ENCODE data around the gene CHTOP.

The CHTOP gene

GRCh38 chr1:153652805-153653500 lies 19.1 kb downstream of the CHTOP start:
- DNase-seq (ENCODE audit: low spot score), result no peak
- peak; percentile 70 for ATAC-seq (ENCODE audit: low read depth)

DNA sequence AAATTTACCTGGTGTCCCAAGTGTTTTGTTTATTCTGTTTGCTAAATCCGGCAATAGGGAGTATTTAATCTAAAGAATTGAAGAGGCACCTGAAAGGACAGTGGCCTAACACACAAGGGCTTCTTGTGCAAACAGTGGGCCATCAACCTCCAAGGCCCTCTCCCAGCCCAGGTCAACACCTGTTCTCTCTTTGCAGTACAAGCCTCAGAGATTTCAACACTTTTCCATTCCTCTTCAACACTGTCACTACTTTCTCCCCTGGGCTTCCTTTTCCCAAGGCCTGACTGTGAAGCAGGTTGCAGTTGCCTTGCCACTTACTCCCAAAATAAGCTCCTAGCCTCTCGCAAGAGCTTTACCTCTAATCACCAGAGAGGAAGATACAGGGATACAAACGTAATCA lies 21.5 kb downstream of the CHTOP start:
- peaks cover 6% of the 10 kb centered on the region for H3K4me1 ChIP-seq (ENCODE audit: insufficient read depth, poor library complexity, severe bottlenecking)
- no peak overlapping the region for H3K4me3 ChIP-seq (ENCODE audit: severe bottlenecking)
- H3K36me3 ChIP-seq (ENCODE audit: low read depth), result peaks cover 9% of the 10 kb centered on the region; the same call in 1 of the 2 replicates
- no peak overlapping the region for H3K27ac ChIP-seq (ENCODE audit: poor library complexity, severe bottlenecking)
- DNase-seq (ENCODE audit: low spot score) (no peak), ATAC-seq (ENCODE audit: low read depth) (no peak)
- H3K9me3 ChIP-seq (ENCODE audit: severe bottlenecking), result no peaks in the 10 kb centered on the region
- no peak for TF ChIP-seq CTCF (IDR thresholded peaks at IDR 0.05; ENCODE audit: poor library complexity, severe bottlenecking)
- H3K27me3 ChIP-seq (ENCODE audit: insufficient read depth, poor library complexity, severe bottlenecking), result no peaks in the 10 kb centered on the region

More at GRCh38 chr1:153652805-153653500, 19.1 kb downstream of the CHTOP start:
- TF ChIP-seq CTCF (IDR thresholded peaks at IDR 0.05; ENCODE audit: poor library complexity, severe bottlenecking), result no peak
- Histone ChIP-seq H3K27me3 (ENCODE audit: insufficient read depth, poor library complexity, severe bottlenecking) (no peaks in the 10 kb centered on the region), H3K27ac (ENCODE audit: poor library complexity, severe bottlenecking) (peak overlapping the region; percentile 5), H3K9me3 (ENCODE audit: severe bottlenecking) (no peaks in the 10 kb centered on the region), H3K4me3 (ENCODE audit: severe bottlenecking) (no peak overlapping the region), H3K36me3 (ENCODE audit: low read depth) (no peaks in the 10 kb centered on the region), H3K4me1 (ENCODE audit: insufficient read depth, poor library complexity, severe bottlenecking) (peaks cover 6% of the 10 kb centered on the region)

DNA sequence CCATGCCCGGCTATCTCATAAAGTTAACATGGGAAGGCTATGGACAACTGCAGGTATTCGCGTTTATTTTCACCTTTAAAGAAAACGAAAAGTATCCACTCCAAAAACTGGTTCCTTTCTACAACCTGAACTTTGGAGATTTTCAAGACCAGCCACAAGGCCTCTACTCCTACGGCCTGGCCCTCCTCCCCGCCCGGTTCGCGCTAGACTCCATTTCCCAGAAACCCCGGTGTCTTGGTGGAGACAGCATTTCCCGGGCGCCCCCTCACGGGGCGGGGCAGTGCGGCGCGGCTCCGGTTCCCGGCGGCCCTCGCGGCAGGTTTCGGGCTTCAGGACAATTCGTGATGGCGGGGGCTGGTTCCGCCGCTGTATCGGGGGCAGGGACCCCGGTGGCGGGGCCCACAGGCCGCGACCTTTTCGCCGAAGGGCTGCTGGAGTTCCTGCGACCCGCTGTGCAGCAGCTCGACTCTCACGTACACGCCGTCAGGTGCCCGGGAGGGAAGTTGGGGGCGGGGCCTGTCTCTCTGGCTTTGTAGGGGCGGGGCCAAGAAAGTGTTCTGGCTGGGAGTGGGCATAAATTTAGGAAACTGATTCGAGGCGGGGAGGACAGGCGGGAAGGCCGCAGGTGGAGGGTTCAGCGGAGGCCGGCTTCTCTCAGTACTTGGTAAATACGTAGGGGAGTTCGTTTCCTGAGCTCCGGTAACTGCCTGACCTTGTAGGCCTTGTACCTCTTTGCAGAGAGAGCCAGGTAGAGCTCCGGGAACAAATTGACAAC lies 24.7 kb downstream of the CHTOP start, which contains the start of gene SNAPIN:
Gene SNAPIN (plus strand): TSS at position 304 of the 775 bp plus-strand sequence. CDS start 41 bp downstream, at position 345.
- Histone ChIP-seq H3K9me3 (ENCODE audit: severe bottlenecking) (no peaks in the 10 kb centered on the region), H3K27ac (ENCODE audit: poor library complexity, severe bottlenecking) (peak within 1 kb of the TSS; percentile 55), H3K4me3 (ENCODE audit: severe bottlenecking) (peak within 1 kb of the TSS; percentile 83), H3K4me1 (ENCODE audit: insufficient read depth, poor library complexity, severe bottlenecking) (no peaks in the 10 kb centered on the region), H3K36me3 (ENCODE audit: low read depth) (peaks cover 41% of the 10 kb centered on the region), H3K27me3 (ENCODE audit: insufficient read depth, poor library complexity, severe bottlenecking) (no peaks in the 10 kb centered on the region)
- TF ChIP-seq CTCF (IDR thresholded peaks at IDR 0.05; ENCODE audit: poor library complexity, severe bottlenecking), result no peak
- DNase-seq (ENCODE audit: low spot score) (peak; percentile 88), ATAC-seq (ENCODE audit: low read depth) (peak; percentile 97)

- Histone ChIP-seq H3K4me3 (ENCODE audit: severe bottlenecking) (peak overlapping the region; percentile 83), H3K36me3 (ENCODE audit: low read depth) (peaks cover 47% of the 10 kb centered on the region), H3K27me3 (ENCODE audit: insufficient read depth, poor library complexity, severe bottlenecking) (no peaks in the 10 kb centered on the region), H3K27ac (ENCODE audit: poor library complexity, severe bottlenecking) (peak overlapping the region; percentile 55), H3K9me3 (ENCODE audit: severe bottlenecking) (no peaks in the 10 kb centered on the region), H3K4me1 (ENCODE audit: insufficient read depth, poor library complexity, severe bottlenecking) (no peaks in the 10 kb centered on the region)
- ATAC-seq (ENCODE audit: low read depth), result no peak
- no peak for DNase-seq (ENCODE audit: low spot score)
- no peak for TF ChIP-seq CTCF (IDR thresholded peaks at IDR 0.05; ENCODE audit: poor library complexity, severe bottlenecking)
Measured at GRCh38 chr1:153659175-153659534, 25.3 kb downstream of the CHTOP start.
